Measurements from ENCODE around the gene SPAAR.

Gene SPAAR

DNA sequence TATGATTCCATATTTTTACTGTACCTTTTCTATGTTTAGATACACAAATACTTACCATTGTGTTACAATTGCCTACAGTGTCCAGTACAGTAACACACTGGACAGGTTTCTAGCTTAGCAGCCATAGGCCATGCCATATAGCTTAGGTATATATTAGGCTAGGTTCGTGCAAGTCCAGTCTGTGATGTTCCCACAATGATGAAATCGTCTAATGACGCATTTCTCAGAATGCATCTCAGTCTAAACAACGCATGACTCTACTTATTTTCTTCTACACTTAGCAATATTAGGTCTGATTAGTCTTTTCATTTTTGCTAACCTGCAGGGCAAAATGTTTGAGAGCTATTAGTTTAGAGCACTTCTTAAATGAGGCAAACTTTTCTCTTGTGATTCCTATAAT lies 26.0 kb downstream of the SPAAR start:
- Histone ChIP-seq H3K4me1 (no peaks in the 10 kb centered on the region), H3K27me3 (no peaks in the 10 kb centered on the region), H3K9me3 (no peaks in the 10 kb centered on the region), H3K4me3 (ENCODE audit: low read depth, low read length) (no peak overlapping the region), H3K36me3 (no peaks in the 10 kb centered on the region)
- TF ChIP-seq, protein P1, sequence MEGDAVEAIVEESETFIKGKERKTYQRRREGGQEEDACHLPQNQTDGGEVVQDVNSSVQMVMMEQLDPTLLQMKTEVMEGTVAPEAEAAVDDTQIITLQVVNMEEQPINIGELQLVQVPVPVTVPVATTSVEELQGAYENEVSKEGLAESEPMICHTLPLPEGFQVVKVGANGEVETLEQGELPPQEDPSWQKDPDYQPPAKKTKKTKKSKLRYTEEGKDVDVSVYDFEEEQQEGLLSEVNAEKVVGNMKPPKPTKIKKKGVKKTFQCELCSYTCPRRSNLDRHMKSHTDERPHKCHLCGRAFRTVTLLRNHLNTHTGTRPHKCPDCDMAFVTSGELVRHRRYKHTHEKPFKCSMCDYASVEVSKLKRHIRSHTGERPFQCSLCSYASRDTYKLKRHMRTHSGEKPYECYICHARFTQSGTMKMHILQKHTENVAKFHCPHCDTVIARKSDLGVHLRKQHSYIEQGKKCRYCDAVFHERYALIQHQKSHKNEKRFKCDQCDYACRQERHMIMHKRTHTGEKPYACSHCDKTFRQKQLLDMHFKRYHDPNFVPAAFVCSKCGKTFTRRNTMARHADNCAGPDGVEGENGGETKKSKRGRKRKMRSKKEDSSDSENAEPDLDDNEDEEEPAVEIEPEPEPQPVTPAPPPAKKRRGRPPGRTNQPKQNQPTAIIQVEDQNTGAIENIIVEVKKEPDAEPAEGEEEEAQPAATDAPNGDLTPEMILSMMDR (IDR thresholded peaks at IDR 0.05; ENCODE audit: low read depth, low read length): no peak
- DNase-seq: no peak

DNA sequence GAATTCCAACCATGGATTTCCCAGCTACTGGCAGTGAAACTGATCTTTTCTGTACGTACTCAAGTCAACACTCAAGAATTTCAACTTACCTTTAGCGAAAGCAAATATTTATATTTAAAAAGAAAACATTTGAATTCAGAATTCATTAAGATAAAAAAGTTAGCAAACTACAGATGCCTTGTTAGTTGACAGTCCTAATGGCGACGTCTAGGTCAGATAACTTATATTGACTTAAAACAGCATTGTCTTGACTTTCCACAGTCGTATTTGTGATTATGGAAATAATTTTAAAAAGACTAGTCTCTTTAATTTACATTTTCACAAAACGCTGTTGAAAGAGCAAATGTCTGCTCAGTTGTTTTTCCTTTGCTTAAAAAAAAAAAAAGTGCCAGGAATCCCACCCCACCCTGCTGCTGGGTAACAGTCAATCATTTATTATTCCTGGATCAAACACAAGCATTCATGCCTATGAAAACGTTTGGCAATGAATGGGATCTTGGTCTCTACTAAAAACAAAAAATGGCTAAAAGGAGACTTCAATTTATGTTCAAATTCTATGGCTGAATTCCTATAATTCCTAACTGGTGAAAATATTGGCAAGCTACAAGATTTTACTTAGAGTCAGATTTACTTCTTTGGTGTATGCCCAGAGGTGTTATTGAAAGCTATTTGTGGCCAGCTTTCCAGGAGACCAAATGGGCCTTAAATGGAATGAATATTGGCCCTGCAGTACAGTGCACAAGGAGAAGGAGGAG lies 26.6 kb downstream of the SPAAR start:
- H3K4me3 ChIP-seq (ENCODE audit: low read depth, low read length): no peak overlapping the region
- no peaks in the 10 kb centered on the region for H3K27me3 ChIP-seq
- H3K4me1 ChIP-seq: no peaks in the 10 kb centered on the region
- no peak for DNase-seq
- TF ChIP-seq, protein P1 (IDR thresholded peaks at IDR 0.05; ENCODE audit: low read depth, low read length): no peak
- no peaks in the 10 kb centered on the region for H3K36me3 ChIP-seq
- no peaks in the 10 kb centered on the region for H3K9me3 ChIP-seq

DNA sequence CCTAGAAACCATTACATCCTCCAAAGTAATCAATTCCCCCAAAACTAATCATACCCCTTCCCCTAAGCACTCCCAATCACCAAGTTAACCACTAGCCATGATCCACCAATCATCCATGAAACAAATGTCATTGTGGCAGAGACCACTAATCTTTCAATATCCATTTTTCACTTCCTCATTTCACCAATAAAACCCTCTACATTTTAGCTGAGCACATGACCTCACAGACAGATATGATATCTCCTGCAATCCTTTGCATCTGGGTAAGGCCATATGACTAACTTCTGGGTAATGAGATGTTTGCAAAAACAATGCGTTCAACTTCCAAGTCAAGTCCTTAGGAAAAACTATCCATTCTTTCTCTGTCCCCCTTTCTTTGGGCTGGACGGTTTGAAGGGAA lies 27.9 kb downstream of the SPAAR start:
- H3K4me3 ChIP-seq (ENCODE audit: low read depth, low read length): no peak overlapping the region
- DNase-seq: no peak
- TF ChIP-seq, protein P1 (IDR thresholded peaks at IDR 0.05; ENCODE audit: low read depth, low read length): no peak

DNA sequence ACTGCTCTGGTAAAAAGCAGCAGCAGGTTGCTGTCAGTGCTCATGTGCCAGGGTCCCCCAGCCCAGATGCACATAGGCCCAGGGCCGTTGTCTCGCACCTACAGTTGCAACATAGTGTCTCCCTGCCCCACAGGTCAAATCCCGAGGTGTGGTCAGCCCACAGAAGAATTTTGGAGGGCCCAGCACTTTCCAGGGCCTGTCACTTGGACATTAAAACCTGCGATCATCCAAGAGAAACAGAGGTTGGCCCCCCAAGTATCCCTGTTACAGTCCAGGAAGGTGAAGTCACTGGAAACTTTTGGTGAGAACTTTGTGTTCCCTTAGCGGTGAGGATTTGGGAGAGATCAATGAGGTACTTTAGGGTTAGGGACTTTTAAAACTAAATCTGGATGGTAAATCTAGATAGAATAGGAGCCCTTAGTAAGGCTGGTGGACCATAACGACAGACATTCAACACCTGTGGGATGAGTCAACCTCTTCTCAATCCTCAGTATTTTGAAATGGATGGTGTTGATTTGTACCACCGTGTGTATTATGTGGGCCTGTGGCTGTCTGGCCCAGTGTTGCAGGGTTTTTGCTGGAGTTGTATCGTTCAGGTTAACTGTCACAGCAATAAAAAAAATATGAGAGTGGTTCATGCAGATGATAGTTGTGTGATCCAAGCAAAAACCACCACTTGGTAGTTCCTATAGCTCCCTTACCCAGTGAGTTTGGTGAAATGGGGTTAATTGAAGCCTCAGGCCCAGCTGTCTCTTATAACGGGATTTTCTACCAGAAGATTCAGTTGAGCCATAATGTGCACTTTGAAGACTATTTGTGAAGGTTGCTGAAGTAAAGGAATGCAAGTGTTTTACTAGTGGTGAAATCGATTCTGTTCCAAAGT lies 29.4 kb downstream of the SPAAR start:
- no peaks in the 10 kb centered on the region for H3K27me3 ChIP-seq

More for the DNA sequence above, 27.9 kb downstream of the SPAAR start:
- H3K27me3 ChIP-seq: no peaks in the 10 kb centered on the region
- no peaks in the 10 kb centered on the region for H3K36me3 ChIP-seq
- no peaks in the 10 kb centered on the region for H3K9me3 ChIP-seq
- no peaks in the 10 kb centered on the region for H3K4me1 ChIP-seq

DNA sequence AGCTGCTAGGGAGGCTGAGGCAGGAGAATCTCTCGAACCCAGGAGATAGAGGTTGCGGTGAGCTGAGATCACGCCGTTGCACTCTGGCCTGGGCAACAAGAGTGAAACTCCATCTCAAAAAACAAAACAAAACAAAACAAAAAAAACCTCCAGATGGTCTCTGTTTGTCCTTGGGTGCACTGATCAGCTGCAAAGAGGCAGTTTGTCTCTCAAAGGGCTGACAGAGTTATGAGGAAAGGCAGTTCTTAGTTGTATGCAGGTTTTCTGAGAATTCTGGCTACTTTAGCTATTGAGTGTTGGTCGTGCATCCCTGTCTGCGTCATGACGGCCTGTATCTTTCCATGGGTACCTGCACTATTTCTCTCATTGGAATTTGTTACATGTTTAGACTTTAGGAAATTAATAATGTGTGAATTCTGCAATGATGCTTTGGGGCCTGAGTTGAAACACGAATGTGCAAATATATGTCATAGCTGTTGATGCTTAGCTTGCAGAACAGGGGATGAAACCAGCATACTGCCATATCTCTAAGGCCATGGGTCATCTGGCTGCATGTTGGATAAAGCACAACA lies 30.5 kb downstream of the SPAAR start:
- no peaks in the 10 kb centered on the region for H3K9me3 ChIP-seq
- H3K4me1 ChIP-seq: no peaks in the 10 kb centered on the region
- H3K36me3 ChIP-seq: no peaks in the 10 kb centered on the region
- no peak for DNase-seq
- no peak overlapping the region for H3K4me3 ChIP-seq (ENCODE audit: low read depth, low read length)
- TF ChIP-seq, protein P1 (IDR thresholded peaks at IDR 0.05; ENCODE audit: low read depth, low read length): no peak
- no peaks in the 10 kb centered on the region for H3K27me3 ChIP-seq

More for the DNA sequence above, 29.4 kb downstream of the SPAAR start:
- Histone ChIP-seq H3K4me1 (no peaks in the 10 kb centered on the region), H3K9me3 (no peaks in the 10 kb centered on the region), H3K4me3 (ENCODE audit: low read depth, low read length) (no peak overlapping the region), H3K36me3 (no peaks in the 10 kb centered on the region)
- TF ChIP-seq, protein P1 (IDR thresholded peaks at IDR 0.05; ENCODE audit: low read depth, low read length): no peak
- DNase-seq: no peak

Data from BE2C (cell line).